Left kidney (tissue), 2 donors: ENCODE results near the gene RACK1. TPM values are rescaled to one million over a fixed set of nuclear protein-coding genes. Genes with fewer than 3 reads are reported as not detected.
"Not testable (repeated sequence)": the region's sequence is repeated elsewhere in the genome, so short reads cannot be mapped to it uniquely, and the experiment has no call there.

Source experiments
- DNase-seq: peaks from one replicate; pipeline ENCODE4 v3.0.0-alpha.2; 2013
- polyA plus RNA-seq: library from polyadenylated mRNA; unstranded; fragments of 120-200 nt; gene quantifications from one replicate; pipeline ENCODE4 v1.2.1, GENCODE V29; 2013; ENCODE audit not compliant: insufficient read length

The RACK1 gene
- polyA plus RNA-seq, 1 donor = 2,486 TPM

- no peak for DNase-seq
Observed at GRCh38 chr5:181217803-181218062, 26.0 kb downstream of the RACK1 start.

- no peak for DNase-seq
Observed at GRCh38 chr5:181217111-181217802, 26.4 kb downstream of the RACK1 start.

- no peak for DNase-seq
Observed at GRCh38 chr5:181215997-181216989, 27.4 kb downstream of the RACK1 start.

GRCh38 chr5:181214249-181214648 lies 29.5 kb downstream of the RACK1 start:
- DNase-seq = not testable (repeated sequence)

- no peak for DNase-seq
Observed at GRCh38 chr5:181212934-181213333, 30.8 kb downstream of the RACK1 start.

- DNase-seq = no peak
Observed at GRCh38 chr5:181212080-181212479, 31.6 kb downstream of the RACK1 start.

GRCh38 chr5:181211208-181211607 lies 32.5 kb downstream of the RACK1 start:
- DNase-seq = no peak

- not testable (repeated sequence) for DNase-seq
Observed at GRCh38 chr5:181210698-181211097, 33.0 kb downstream of the RACK1 start.

GRCh38 chr5:181210148-181210547 lies 33.6 kb downstream of the RACK1 start:
- DNase-seq = not testable (repeated sequence)

- not testable (repeated sequence) for DNase-seq
Observed at GRCh38 chr5:181209006-181209405, 34.7 kb downstream of the RACK1 start.

GRCh38 chr5:181207960-181208253 lies 35.8 kb downstream of the RACK1 start:
- no peak for DNase-seq

- DNase-seq = peak; percentile 69
Observed at GRCh38 chr5:181207214-181207959, 36.3 kb downstream of the RACK1 start.

- DNase-seq = no peak
Observed at GRCh38 chr5:181205761-181206649, 37.7 kb downstream of the RACK1 start.

GRCh38 chr5:181204826-181205760 lies 38.6 kb downstream of the RACK1 start, which contains the start of gene TRIM7:
TSS of gene TRIM7 (minus strand) at chr5:181205196. CDS start at chr5:181205110, 86 bp downstream.
- no peak for DNase-seq

- no peak for DNase-seq
Observed at GRCh38 chr5:181204113-181204825, 39.4 kb downstream of the RACK1 start.

- no peak for DNase-seq
Observed at GRCh38 chr5:181203777-181204112, 40.0 kb downstream of the RACK1 start.

GRCh38 chr5:181203093-181203711 lies 40.5 kb downstream of the RACK1 start:
- no peak for DNase-seq

GRCh38 chr5:181200816-181201215 lies 42.9 kb downstream of the RACK1 start:
- DNase-seq = no peak

GRCh38 chr5:181199881-181200638 lies 43.6 kb downstream of the RACK1 start:
- no peak for DNase-seq
